Liver (tissue), 9 donors: ENCODE measurements around the gene ATF7IP. TPM values are rescaled to one million over a fixed set of nuclear protein-coding genes. Genes with fewer than 3 reads are reported as not detected.

ENCODE experiments used
- DNase-seq: peaks from one replicate; pipeline ENCODE4 v3.0.0-alpha.2; 2017; ENCODE audit warnings: low spot score
- H3K27ac ChIP-seq, 2 donors: one replicate each; pipeline ENCODE4 v1.7.0; 2013; ENCODE audit warnings: inconsistent platforms in 2 of 2, low read length in 2 of 2, control low read depth in 1 of 2, low read depth in 1 of 2, mild to moderate bottlenecking in 1 of 2
- H3K27me3 ChIP-seq, 4 donors: one replicate each; pipeline versions ENCODE4 v1.6.1 to v1.7.0; 2013; ENCODE audit warnings: low read length in 3 of 4, inconsistent platforms in 1 of 4, mild to moderate bottlenecking in 1 of 4, moderate library complexity in 1 of 4; ENCODE audit not compliant: control insufficient read depth in 4 of 4, insufficient read depth in 4 of 4
- H3K36me3 ChIP-seq, 4 donors: one replicate each; pipeline versions ENCODE4 v1.6.1 to v1.7.0; 2013; ENCODE audit warnings: low read length in 3 of 4, mild to moderate bottlenecking in 3 of 4, low read depth in 1 of 4, moderate library complexity in 1 of 4; ENCODE audit not compliant: control insufficient read depth in 4 of 4, insufficient read depth in 3 of 4
- H3K4me1 ChIP-seq, 4 donors: one replicate each; pipeline versions ENCODE4 v1.6.1 to v1.7.0; 2013; ENCODE audit warnings: low read length in 3 of 4, mild to moderate bottlenecking in 3 of 4, moderate library complexity in 1 of 4; ENCODE audit not compliant: control insufficient read depth in 4 of 4, insufficient read depth in 4 of 4
- H3K4me3 ChIP-seq, 3 donors: one replicate each; pipeline versions ENCODE4 v1.6.1 to v1.7.0; 2013; ENCODE audit warnings: low read length in 3 of 3, control low read depth in 1 of 3, low read depth in 1 of 3, mild to moderate bottlenecking in 1 of 3
- H3K9ac ChIP-seq, 2 donors: one replicate each; pipeline ENCODE4 v1.7.0; 2013; ENCODE audit warnings: low read length in 2 of 2, mild to moderate bottlenecking in 2 of 2, moderate library complexity in 2 of 2, control low read depth in 1 of 2, low read depth in 1 of 2
- H3K9me3 ChIP-seq, 4 donors: one replicate each; pipeline versions ENCODE4 v1.6.1 to v1.7.0; 2013; ENCODE audit warnings: low read length in 3 of 4; ENCODE audit not compliant: control insufficient read depth in 4 of 4
- ATF3 ChIP-seq: IDR thresholded peaks from 2 replicates; pipeline ENCODE4 v1.6.1; 2016; ENCODE audit warnings: antibody characterized with exemption
- CTCF ChIP-seq: fragments of 150-350 bp; IDR thresholded peaks from 2 replicates; pipeline ENCODE4 v1.5.1; 2017; ENCODE audit warnings: improper control_type of control experiment, low read depth, low read length; ENCODE audit not compliant: missing input control
- EGR1 ChIP-seq, 2 donors: IDR thresholded peaks; 2 replicates each; pipeline ENCODE4 v1.6.1; 2016 to 2018; ENCODE audit warnings: antibody characterized with exemption in 2 of 2, low read depth in 2 of 2
- FOXA2 ChIP-seq: IDR thresholded peaks from 2 replicates; pipeline ENCODE4 v1.6.1; 2016; ENCODE audit warnings: antibody characterized with exemption
- HNF4A ChIP-seq, 2 donors: conservative IDR thresholded peaks; 2 replicates each; pipeline ENCODE4 v1.6.1; 2016; ENCODE audit warnings: antibody characterized with exemption in 2 of 2, mild to moderate bottlenecking in 2 of 2
- JUND ChIP-seq, 2 donors: IDR thresholded peaks; 2 replicates each; pipeline ENCODE4 v1.6.1; 2016; ENCODE audit warnings: antibody characterized with exemption in 2 of 2
- NR2F2 ChIP-seq: IDR thresholded peaks from 2 replicates; pipeline ENCODE4 v1.6.1; 2016; ENCODE audit warnings: antibody characterized with exemption
- RAD21 ChIP-seq, 2 donors: IDR thresholded peaks; 2 replicates each; pipeline ENCODE4 v1.6.1; 2016; ENCODE audit warnings: antibody characterized with exemption in 2 of 2, mild to moderate bottlenecking in 2 of 2
- REST ChIP-seq: IDR thresholded peaks from 2 replicates; pipeline ENCODE4 v1.6.1; 2016; ENCODE audit warnings: antibody characterized with exemption, mild to moderate bottlenecking
- WGBS: extraction: QIAGEN DNeasy Blood & Tissue Kit; methylation state at CpG from one replicate; pipeline ENCODE4 v1.1.7; 2013; 5-methylcytosine and 5-hydroxymethylcytosine counted together
- polyA plus RNA-seq, 2 donors: library from polyadenylated mRNA; stranded (reverse) in 1 of 2; unstranded in 1 of 2; fragments of 200-250 nt in 1 of 2; fragments of >200 nt in 1 of 2; fragmentation: Nextera tagmentation in 1 of 2; extraction: Ambion mirVana in 1 of 2; gene quantifications; one replicate each; pipeline versions ENCODE4 v1.2.1 to v1.2.3, GENCODE V29; 2013 to 2015
- total RNA-seq, 2 donors: library from RNA; depleted of rRNA; stranded (reverse); fragments of >200 nt; gene quantifications; one replicate each; pipeline ENCODE4 v1.2.3, GENCODE V29; 2014
- donor health status: healthy.
- donor health status: healthy.
- donor health status: healthy.
- donor health status: healthy.
- donor health status: healthy.

ATF7IP gene
- total and polyA plus RNA-seq, 4 donors, result 3.9 to 25.6 (median 19.9) TPM

GRCh38 chr12:14418451-14418890 is 53.0 kb downstream of the ATF7IP start:
- Histone ChIP-seq H3K27me3 (no peaks in the 10 kb centered on the region), H3K27ac (no peak overlapping the region), H3K9me3 (no peaks in the 10 kb centered on the region), H3K4me3 (no peak overlapping the region), H3K4me1 (peaks cover 4 to 24% (median 9%) of the 10 kb centered on the region in 4 donors), H3K9ac (no peak overlapping the region), H3K36me3 (peaks cover 0 to 4% (median 0%) of the 10 kb centered on the region in 4 donors)
- 44% methylated on average over 3 of the region's 3 CpGs for WGBS
- no peak for DNase-seq
- TF ChIP-seq CTCF, result peak; percentile 28
- no peak for TF ChIP-seq REST
- peak; percentile 72 for TF ChIP-seq RAD21 (IDR thresholded peaks at IDR 0.05)

GRCh38 chr12:14422516-14423230 is 57.2 kb downstream of the ATF7IP start:
- no peak overlapping the region for H3K9ac ChIP-seq
- H3K36me3 ChIP-seq, result peaks cover 4 to 13% (median 12%) of the 10 kb centered on the region in 4 donors
- H3K4me3 ChIP-seq, result no peak overlapping the region
- WGBS, result 93% methylated on average over 4 of the region's 4 CpGs
- DNase-seq, result no peak
- H3K27ac ChIP-seq, result no peak overlapping the region
- no peak for TF ChIP-seq ATF3
- H3K9me3 ChIP-seq, result no peaks in the 10 kb centered on the region
- H3K27me3 ChIP-seq, result no peaks in the 10 kb centered on the region
- peaks cover 2 to 19% (median 9%) of the 10 kb centered on the region in 4 donors for H3K4me1 ChIP-seq

- Histone ChIP-seq H3K27ac (no peak overlapping the region), H3K4me3 (no peak overlapping the region), H3K9me3 (no peaks in the 10 kb centered on the region), H3K27me3 (no peaks in the 10 kb centered on the region), H3K36me3 (peaks cover 4 to 13% (median 12%) of the 10 kb centered on the region in 4 donors), H3K4me1 (peaks cover 0 to 10% (median 4%) of the 10 kb centered on the region in 4 donors), H3K9ac (no peak overlapping the region)
- no peak for DNase-seq
- 93% methylated on average over 3 of the region's 3 CpGs for WGBS
- TF ChIP-seq JUND (IDR thresholded peaks at IDR 0.05) (no peak), FOXA2 (no peak), CTCF (no peak), RAD21 (IDR thresholded peaks at IDR 0.05) (no peak), NR2F2 (no peak), EGR1 (IDR thresholded peaks at IDR 0.05; ENCODE audit: low read depth in 2 of 2) (no peak), HNF4A (conservative IDR thresholded peaks at IDR 0.05) (peak; percentile 46 to 63)
These were observed 59.1 kb downstream of the ATF7IP start for GRCh38 chr12:14424545-14424944.
